G401.6 (cell line): ENCODE data around the gene RAB20.
"Not testable (repeated sequence)": the region's sequence is repeated elsewhere in the genome, so short reads cannot be mapped to it uniquely, and the experiment has no call there.

Source experiments
- FAIRE-seq: peaks from 2 replicates; lab custom pipeline; 2012; peaks lifted over from hg19 to GRCh38; lab: Jason Lieb, UNC

The RAB20 gene

DNA sequence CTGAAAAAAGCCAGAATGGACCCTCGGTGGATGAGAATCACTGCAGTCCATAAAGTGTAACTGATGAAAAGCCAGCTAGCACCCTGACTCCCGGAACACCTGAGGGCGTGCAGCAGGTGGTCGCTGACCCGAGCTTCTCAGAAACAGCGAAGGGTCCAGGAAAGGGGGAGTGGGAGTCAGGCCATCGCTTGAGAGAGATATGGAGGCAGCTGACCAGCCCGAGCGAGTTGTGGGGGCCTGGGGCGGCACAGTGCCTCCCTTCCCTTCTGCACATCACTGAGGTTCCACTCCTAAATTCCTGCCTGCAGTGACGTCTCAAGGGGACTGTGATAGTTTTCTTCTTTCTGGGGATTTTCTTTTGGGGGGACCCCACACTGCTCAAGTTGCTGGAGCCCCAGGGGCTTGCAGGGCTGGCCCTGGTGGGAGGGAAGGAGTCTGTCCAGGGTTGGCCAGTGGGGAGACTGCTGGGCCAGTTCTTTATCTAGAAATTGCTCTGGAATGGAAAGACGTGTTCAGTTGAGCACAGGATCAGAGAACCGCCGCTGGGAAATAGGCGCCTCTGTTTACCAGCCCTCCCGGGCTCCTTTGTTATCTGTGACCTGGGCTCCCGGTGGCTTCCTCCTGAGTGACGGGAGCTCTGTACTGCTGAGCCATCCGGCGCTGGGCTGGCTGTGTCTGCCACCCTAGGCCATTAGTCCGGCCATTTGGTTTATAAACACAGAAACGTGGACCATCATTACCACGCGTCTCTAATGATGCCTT, 71.3 kb downstream of the RAB20 start:
- FAIRE-seq = no peak

DNA sequence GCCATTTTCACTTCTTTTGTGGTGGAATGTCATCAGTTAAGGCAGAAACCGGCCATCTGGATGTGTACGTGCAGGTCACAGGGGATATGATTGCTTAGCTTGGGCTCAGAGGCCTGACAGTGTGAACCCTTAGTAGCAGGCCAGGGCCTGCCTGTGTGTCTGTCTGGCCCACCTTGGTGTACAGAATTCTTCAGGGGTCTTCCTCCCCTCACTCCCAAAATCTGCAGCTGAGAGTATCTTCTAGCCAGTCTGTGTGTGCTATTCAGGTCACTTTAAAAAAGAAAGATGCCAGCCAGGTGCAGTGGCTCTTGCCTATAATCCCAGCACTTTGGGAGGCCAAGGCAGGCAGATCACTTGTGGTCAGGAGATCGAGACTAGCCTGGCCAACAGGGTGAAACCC, 74.6 kb downstream of the RAB20 start:
- FAIRE-seq = not testable (repeated sequence)

DNA sequence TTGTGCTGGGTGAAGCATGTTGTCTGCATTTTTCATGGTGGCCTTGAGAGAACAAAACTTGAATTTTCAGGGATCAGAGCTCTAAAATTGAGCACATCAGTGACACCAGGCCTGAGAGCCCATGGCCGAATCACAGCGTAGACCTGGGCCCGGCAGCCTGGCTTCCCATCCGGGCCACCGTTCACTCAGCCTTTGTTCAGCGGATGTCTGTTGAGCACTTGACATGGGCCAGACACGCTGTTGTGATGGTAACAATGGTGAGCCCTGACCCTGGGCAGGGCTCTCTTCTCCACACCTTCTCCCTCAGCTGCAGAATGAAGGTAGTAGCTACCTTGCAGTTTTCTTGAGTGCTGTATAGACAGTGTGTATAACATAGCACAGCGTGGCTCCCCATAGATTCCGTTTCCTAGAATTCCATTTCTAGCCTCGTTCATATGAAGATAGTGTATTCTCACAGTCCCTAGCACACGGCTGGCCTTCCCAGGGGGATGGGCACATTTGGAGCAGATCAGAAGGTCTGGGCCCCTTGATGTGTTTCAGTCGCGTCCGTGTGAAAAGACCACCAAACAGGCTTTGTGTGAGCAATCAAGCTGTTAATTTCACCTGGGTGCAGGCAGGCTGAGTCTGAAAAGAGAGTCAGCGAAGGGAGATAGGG, 75.3 kb downstream of the RAB20 start:
- no peak for FAIRE-seq

DNA sequence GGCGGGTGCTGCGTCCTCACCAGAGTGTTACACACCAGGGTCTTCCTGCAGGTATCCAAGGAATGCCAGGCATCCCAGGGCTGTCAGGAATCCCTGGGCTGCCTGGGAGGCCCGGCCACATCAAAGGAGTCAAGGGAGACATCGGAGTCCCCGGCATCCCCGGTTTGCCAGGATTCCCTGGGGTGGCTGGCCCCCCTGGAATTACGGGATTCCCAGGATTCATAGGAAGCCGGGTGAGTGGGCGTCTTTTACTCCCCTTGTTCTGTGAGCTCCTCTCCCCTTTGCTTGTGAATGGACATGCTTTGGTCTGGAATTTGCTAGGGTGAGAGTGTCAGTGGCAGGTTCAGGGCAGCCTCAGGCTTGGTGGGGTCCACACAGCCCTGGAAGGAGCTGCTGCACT, 75.9 kb downstream of the RAB20 start:
- FAIRE-seq = no peak

DNA sequence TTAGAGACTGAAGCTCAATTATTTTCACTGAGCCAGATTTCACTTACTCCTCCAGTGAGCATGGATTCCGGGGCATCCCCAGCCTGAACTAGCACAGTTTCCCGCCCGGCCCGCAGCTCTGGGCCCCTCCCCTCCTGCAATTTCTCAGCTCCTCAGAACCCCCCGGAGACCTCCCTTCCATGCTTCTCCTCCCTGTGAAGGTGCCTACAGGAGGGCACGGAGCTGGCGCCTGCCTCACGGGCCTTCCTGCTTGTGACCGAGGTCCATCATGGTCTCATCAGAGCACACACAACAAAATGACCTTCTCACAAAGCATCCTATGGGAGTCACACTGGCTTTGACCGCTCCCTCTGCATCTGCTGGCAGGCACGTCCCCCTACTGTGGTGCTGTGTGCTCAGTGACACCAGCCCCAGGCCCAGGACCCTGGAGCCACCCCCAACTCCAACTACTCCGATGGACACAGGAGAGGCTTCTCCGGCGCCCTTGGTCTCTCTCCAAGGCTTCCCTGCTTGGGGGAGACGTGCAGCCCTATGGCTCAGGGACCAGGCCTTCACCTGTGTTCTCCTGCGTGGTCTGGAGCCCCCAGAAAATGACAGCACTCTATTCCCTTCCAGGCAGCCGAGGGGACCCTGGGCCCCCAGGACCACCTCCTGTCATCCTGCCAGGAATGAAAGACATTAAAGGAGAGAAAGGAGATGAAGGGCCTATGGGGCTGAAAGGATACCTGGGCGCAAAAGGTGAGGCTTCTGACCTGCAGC, 77.1 kb downstream of the RAB20 start:
- FAIRE-seq = no peak

DNA sequence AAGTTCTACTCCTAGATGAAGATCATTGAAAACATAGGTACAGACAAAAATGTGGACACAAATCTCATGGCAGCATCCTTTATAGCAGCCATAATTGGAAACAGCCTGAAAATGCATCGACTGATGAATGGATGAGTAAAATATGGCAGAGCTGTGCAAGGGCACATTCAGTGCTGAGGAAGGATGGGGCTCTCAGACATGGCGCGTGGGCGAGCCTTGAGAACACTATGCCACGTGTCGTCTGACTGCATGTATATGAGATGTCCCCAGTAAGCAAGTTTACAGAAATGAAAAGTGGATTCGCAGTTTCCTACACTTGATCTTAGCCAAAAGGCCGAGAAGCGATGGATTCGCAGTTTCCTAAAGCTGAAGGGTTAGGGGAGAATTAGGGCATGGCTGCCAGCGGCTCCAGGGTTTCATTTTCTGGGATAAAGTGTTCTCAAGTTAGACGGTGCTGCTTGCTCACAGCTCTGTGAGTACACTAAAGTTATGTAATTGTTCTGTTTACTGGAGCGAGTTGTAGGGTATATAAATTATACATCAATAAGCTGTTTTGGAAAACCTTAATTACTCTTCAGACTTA, 78.0 kb downstream of the RAB20 start:
- no peak for FAIRE-seq

DNA sequence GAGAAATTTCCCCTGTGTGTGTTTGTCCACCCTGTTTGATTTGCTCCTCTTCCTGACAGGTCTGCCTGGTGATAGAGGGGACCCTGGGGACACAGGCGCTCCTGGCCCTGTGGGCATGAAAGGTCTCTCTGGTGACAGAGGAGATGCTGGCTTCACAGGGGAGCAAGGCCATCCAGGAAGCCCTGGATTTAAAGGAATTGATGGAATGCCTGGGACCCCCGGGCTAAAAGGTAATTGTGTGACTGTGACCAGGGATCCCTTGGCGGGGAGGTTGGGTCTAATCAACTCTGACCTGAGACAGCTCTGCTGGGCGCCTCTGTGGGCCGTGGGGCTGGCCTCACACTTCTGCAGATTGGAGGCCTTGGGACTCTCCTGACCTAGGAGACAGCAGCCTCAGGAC, 81.4 kb downstream of the RAB20 start:
- no peak for FAIRE-seq

DNA sequence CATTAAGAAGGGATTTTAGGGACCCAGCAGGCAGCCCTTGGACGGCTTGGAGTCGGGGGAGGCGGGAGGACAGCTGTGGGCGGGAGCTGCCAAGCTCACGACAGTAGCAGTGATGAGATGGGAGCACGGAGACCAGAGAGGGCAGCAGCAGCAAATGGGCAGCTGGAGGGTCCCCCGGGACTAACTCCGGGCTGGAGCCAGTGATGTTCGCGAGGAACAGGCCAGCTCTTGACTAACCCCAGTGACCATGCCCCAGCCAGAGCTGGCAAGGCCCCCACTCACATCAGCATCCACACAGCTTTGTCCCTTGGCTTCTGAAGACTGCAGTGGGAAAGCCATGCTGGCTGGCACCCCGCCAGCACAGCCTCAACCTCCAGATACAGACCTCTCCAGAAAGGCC, 81.9 kb downstream of the RAB20 start:
- FAIRE-seq = no peak

DNA sequence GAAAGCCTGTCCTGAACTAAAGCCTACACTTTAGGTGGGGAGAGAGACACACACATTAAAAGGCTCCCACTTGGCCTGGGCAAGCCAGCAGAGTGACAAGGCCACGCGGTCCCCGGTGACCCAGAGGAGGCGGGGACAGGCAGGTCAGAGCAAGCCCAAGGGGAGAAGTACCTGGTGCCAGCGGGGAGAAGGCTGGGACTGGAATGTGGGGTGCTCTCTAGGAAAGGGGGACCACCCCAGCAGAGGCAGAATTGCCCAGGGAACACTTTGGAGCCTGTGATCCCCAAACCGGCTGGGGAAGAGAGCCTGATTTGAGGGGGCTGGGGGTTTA, 82.3 kb downstream of the RAB20 start:
- FAIRE-seq = no peak

DNA sequence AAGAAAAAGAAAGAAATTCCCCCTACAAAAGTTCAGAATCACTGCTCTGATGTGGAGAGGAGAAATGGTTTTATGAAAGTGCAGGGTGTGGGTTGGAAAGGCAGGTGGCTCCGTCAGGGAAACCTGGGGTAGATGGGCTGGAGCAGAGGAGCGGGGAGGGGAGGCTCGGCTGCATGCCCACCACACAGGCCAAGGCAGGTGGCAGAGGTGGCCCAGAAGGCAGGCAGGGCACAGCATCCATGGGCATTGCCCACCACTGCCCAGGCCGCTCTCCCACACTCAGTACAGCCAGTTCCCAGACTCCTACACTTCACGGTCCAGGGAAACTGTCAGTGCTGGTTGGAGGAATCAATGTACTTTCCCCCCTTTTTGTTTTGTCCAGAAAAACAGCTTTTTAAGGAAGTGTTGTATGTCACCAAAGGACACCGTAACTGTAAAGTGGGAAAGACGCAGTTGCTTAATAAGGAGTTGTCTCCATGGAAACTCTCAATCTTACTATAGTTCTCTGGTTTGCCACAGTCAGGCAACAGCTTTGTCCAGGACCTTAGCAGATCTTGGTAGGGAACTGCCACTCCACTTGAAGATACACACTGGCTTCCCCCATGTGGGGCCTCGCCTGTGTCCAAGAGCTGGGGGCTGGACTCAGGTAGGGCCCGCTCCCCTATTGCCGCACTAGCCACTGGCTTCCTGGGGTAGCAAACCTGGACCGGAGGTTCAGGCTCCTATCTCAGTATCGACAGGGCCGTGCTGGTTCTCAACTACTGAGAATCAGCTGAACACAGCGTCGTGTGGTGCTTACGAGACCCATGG, 82.9 kb downstream of the RAB20 start:
- no peak for FAIRE-seq

DNA sequence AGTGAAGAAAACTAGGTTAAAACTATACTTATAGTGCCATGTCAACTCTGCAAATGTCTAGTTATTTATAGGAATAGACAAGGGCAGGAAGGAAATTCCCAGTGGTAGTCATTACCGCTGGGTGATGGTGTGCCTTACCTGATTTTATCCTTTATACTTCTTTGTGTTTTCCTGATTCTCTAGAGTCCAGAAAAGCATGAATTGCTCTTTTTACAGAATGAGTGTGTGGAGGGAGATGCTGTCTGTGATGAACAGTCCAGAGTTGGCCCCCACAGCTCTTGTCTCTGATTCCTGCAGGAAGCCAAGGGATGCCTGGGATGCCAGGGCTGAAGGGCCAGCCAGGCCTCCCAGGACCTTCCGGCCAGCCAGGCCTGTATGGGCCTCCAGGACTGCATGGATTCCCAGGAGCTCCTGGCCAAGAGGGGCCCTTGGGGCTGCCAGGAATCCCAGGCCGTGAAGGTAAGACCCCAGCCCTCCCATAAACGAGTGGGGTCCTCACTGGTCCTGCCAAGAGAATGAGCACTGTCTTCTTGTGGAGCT, 83.7 kb downstream of the RAB20 start:
- no peak for FAIRE-seq

DNA sequence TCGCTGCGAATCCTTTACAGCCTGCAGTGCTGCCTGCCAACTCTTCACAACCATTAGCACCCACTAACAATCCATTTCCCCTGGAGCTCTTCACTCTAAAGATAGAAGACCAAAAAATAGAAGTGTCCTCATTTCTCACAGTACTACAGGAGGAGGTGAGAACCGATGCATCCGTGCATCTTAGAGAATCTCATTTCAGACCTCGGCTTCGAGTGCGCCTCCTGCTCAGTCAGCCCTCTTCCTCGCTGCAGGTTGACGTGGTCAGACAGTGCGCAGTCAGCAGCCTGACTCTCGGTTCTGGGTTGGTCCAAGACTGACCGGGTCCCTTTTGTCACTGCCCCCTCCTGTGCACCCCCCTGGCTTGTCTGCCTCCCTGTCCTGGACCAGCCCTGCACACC, 85.3 kb downstream of the RAB20 start:
- no peak for FAIRE-seq

DNA sequence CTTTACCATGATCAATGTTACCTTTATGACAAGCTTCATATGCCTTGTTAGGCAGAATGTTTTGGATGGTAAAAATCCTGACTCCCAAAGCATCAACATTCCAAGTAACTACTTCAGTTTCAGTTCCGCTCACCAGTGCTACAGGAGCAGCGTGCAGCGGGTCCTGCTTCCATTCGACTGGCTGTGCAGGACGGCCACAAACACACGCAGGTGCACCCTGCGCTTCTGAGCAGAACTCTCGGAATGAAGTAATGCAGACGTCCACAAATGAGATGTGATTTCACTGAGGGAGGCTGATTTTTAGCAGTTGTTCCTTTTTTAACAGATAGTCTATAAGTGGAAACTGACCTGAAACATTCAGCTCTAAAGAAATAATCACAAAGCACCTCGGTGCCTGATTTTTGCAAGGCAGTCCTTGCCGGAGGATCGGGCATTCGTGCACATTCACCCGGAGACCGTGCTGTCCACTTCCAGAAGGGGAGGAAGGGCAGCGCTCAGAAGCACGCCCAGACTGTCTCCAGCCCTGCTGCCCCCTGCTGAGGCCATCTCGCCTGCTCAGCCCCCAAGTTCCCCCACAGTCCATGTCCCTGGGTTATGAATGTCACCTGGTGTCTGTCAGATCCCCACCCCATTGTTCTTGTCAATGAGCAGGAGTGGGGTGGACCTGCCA, 85.8 kb downstream of the RAB20 start:
- FAIRE-seq = no peak

DNA sequence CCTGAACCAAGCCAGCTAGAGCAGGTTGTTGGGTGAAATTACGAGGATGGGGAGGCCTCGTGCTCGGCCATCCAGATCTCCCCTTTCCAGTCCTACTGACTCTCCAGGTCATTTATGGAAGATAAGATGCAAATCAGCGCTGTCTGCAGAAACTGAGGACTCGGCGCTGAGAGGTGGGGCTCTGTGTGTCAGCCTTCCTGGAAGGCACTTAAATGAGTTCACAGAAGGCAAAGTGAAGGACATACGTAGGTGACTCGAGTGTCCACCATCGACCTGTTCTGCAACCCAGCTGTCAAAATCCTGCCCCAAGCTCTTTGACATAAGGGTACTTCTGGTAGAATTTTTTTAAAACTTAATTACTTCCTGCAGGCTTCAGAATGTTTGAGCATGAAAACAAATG, 86.4 kb downstream of the RAB20 start:
- no peak for FAIRE-seq

DNA sequence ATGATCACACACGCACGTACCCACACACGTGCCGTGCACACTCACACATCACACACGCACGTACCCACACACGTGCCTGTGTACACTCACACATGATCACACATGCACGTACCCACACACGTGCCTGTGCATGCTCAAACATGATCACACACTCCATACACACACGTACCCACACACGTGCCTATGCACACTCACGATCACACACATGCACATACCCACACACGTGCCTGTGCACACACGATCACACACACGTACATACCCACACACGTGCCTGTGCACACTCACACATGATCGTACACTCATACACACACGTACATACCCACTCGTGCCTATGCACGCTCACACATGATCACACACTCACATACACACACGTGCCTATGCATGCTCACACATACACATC, 86.8 kb downstream of the RAB20 start:
- FAIRE-seq = no peak
